Caco-2 (cell line): Measurements from ENCODE around the gene DNAH1. TPM values are rescaled to one million over a fixed set of nuclear protein-coding genes. Genes with fewer than 3 reads are reported as not detected.

Source experiments
- BruUV-seq: library from RNA; stranded (reverse); fragments of 400-500 nt; replicated peaks from 2 replicates; lab custom pipeline; 2021; lab: Mats Ljungman, UMichigan
- CTCF ChIA-PET: fragments of 300-600 bp; sonication (Branson Sonifier 250); formaldehyde crosslinking; loops from one replicate; lab custom pipeline; 2022; ENCODE audit warnings: antibody characterized with exemption; lab: Charles Lee
- POLR2A ChIA-PET: fragments of 300-600 bp; sonication (Branson Sonifier 250); formaldehyde crosslinking; loops from one replicate; lab custom pipeline; 2022; ENCODE audit warnings: antibody characterized with exemption; lab: Charles Lee
- DNase-seq, 2 experiments: peaks; one replicate each; pipeline versions ENCODE4 v3.0.0 to v3.0.0-alpha.2; 2020 to 2022
- H3K27me3 ChIP-seq: replicated peaks from 2 replicates; pipeline ENCODE4 v1.6.0; 2011; ENCODE audit warnings: low read length; ENCODE audit not compliant: control insufficient read depth, insufficient read depth
- H3K36me3 ChIP-seq: 2 replicates; pipeline ENCODE4 v1.5.1; 2011; ENCODE audit warnings: low read length; ENCODE audit not compliant: control insufficient read depth, insufficient read depth
- H3K4me1 ChIP-seq: fragments of 250-450 bp; sonication (Bioruptor Pico); 2 replicates; pipeline ENCODE4 v1.5.1; 2020; ENCODE audit warnings: mild to moderate bottlenecking
- H3K4me3 ChIP-seq: 2 replicates; pipeline ENCODE4 v1.5.1; 2011; ENCODE audit warnings: low read depth, mild to moderate bottlenecking, control low read depth, low read length
- H3K9me3 ChIP-seq: fragments of 250-450 bp; sonication (Bioruptor Pico); 2 replicates; pipeline ENCODE4 v1.5.1; 2020; ENCODE audit warnings: mild to moderate bottlenecking, moderate library complexity
- H3K27ac Mint-ChIP-seq: one replicate; pipeline ENCODE4 v1.8.0; 2022; ENCODE audit warnings: mixed read lengths; ENCODE audit not compliant: unreplicated experiment
- H3K27me3 Mint-ChIP-seq: one replicate; pipeline ENCODE4 v1.8.0; 2022; ENCODE audit warnings: mixed read lengths; ENCODE audit not compliant: insufficient read depth, unreplicated experiment
- H3K36me3 Mint-ChIP-seq: one replicate; pipeline ENCODE4 v1.8.0; 2022; ENCODE audit warnings: mild to moderate bottlenecking, mixed read lengths; ENCODE audit not compliant: insufficient read depth, unreplicated experiment
- H3K4me1 Mint-ChIP-seq: one replicate; pipeline ENCODE4 v1.8.0; 2022; ENCODE audit warnings: low read depth, mixed read lengths; ENCODE audit not compliant: unreplicated experiment
- H3K4me3 Mint-ChIP-seq: one replicate; pipeline ENCODE4 v1.8.0; 2022; ENCODE audit warnings: mild to moderate bottlenecking, moderate library complexity, mixed read lengths; ENCODE audit not compliant: unreplicated experiment
- H3K9me3 Mint-ChIP-seq: one replicate; pipeline ENCODE4 v1.8.0; 2022; ENCODE audit warnings: mixed read lengths; ENCODE audit not compliant: unreplicated experiment
- CTCF ChIP-seq, 2 experiments: fragments of 200-600 bp in 1 of 2; IDR thresholded peaks; 1 replicate in 1 of 2; 2 replicates in 1 of 2; pipeline versions ENCODE4 v1.5.1 to v1.8.0; 2011 to 2022; ENCODE audit warnings: antibody characterized with exemption in 1 of 2, control low read depth in 1 of 2, inconsistent platforms in 1 of 2, low read depth in 1 of 2, low read length in 1 of 2, mild to moderate bottlenecking in 1 of 2, moderate library complexity in 1 of 2; ENCODE audit not compliant: insufficient read depth in 1 of 2, severe bottlenecking in 1 of 2, unreplicated experiment in 1 of 2
- intact Hi-C: fragments of 100-400 bp; cut with micrococcal nuclease; formaldehyde crosslinking; loops from one replicate; pipeline ENCODE4 v1.10.0; 2022; ENCODE audit not compliant: unreplicated experiment
- total RNA-seq: library from RNA; stranded (reverse); gene quantifications from 2 replicates; pipeline ENCODE4 v1.2.3, GENCODE V29; 2022

Gene DNAH1
- total RNA-seq, 1 experiment from 2014 or later = 4.1 TPM

- H3K4me1 Mint-ChIP-seq = no peaks in the 10 kb centered on the region
- no peak for DNase-seq
- H3K4me3 Mint-ChIP-seq = no peak overlapping the region
- H3K27ac Mint-ChIP-seq = no peak overlapping the region
- Histone ChIP-seq H3K4me3 (no peak overlapping the region), H3K27me3 (no peaks in the 10 kb centered on the region), H3K4me1 (no peaks in the 10 kb centered on the region), H3K36me3 (no peaks in the 10 kb centered on the region), H3K9me3 (no peaks in the 10 kb centered on the region)
- intact Hi-C loops = no loop called here
- H3K27me3 Mint-ChIP-seq = no peaks in the 10 kb centered on the region
- ChIA-PET CTCF (interaction anchor here (0.5 kb wide), 2 partner anchors 13 to 331 kb away, joined by 3 to 4 read pairs; partner anchors contain the start of gene NEK4), POLR2A (no interaction called here)
- no peaks in the 10 kb centered on the region for H3K36me3 Mint-ChIP-seq
- BruUV-seq = no TSS peak
- no peak for TF ChIP-seq CTCF (IDR thresholded peaks at IDR 0.05; ENCODE audit: insufficient read depth in 1 of 2, low read depth in 1 of 2, low read length in 1 of 2, severe bottlenecking in 1 of 2, unreplicated experiment in 1 of 2)
- no peaks in the 10 kb centered on the region for H3K9me3 Mint-ChIP-seq
These were observed 123.5 kb downstream of the DNAH1 start for GRCh38 chr3:52439426-52440248.

- CTCF ChIA-PET = no interaction called here
- Histone ChIP-seq H3K36me3 (no peaks in the 10 kb centered on the region), H3K4me1 (no peaks in the 10 kb centered on the region), H3K4me3 (no peak overlapping the region), H3K9me3 (no peaks in the 10 kb centered on the region), H3K27me3 (no peaks in the 10 kb centered on the region)
- no TSS peak for BruUV-seq
- intact Hi-C loops = no loop called here
- no peak for TF ChIP-seq CTCF (IDR thresholded peaks at IDR 0.05; ENCODE audit: insufficient read depth in 1 of 2, low read depth in 1 of 2, low read length in 1 of 2, severe bottlenecking in 1 of 2, unreplicated experiment in 1 of 2)
- Mint-ChIP-seq H3K27me3 (no peaks in the 10 kb centered on the region), H3K4me3 (no peak overlapping the region), H3K4me1 (no peaks in the 10 kb centered on the region), H3K36me3 (no peaks in the 10 kb centered on the region), H3K9me3 (no peaks in the 10 kb centered on the region), H3K27ac (no peak overlapping the region)
- POLR2A ChIA-PET = no interaction called here
- DNase-seq = no peak
These were observed 124.1 kb downstream of the DNAH1 start for GRCh38 chr3:52440249-52440551.

- ChIA-PET POLR2A (no interaction called here), CTCF (no interaction called here)
- Mint-ChIP-seq H3K4me3 (no peak overlapping the region), H3K27ac (no peak overlapping the region), H3K4me1 (no peaks in the 10 kb centered on the region), H3K9me3 (no peaks in the 10 kb centered on the region), H3K27me3 (no peaks in the 10 kb centered on the region), H3K36me3 (no peaks in the 10 kb centered on the region)
- no peaks in the 10 kb centered on the region for H3K27me3 ChIP-seq
- H3K4me3 ChIP-seq = no peak overlapping the region
- BruUV-seq = no TSS peak
- H3K9me3 ChIP-seq = no peaks in the 10 kb centered on the region
- no peak for TF ChIP-seq CTCF (IDR thresholded peaks at IDR 0.05; ENCODE audit: insufficient read depth in 1 of 2, low read depth in 1 of 2, low read length in 1 of 2, severe bottlenecking in 1 of 2, unreplicated experiment in 1 of 2)
- no peaks in the 10 kb centered on the region for H3K36me3 ChIP-seq
- intact Hi-C loops = no loop called here
- no peak for DNase-seq
- no peaks in the 10 kb centered on the region for H3K4me1 ChIP-seq
These were observed 124.6 kb downstream of the DNAH1 start for GRCh38 chr3:52440671-52441070.
